Measurements from ENCODE around the gene PDXDC1.
"Not testable (repeated sequence)": the region's sequence is repeated elsewhere in the genome, so short reads cannot be mapped to it uniquely, and the experiment has no call there.

Gene PDXDC1

DNA sequence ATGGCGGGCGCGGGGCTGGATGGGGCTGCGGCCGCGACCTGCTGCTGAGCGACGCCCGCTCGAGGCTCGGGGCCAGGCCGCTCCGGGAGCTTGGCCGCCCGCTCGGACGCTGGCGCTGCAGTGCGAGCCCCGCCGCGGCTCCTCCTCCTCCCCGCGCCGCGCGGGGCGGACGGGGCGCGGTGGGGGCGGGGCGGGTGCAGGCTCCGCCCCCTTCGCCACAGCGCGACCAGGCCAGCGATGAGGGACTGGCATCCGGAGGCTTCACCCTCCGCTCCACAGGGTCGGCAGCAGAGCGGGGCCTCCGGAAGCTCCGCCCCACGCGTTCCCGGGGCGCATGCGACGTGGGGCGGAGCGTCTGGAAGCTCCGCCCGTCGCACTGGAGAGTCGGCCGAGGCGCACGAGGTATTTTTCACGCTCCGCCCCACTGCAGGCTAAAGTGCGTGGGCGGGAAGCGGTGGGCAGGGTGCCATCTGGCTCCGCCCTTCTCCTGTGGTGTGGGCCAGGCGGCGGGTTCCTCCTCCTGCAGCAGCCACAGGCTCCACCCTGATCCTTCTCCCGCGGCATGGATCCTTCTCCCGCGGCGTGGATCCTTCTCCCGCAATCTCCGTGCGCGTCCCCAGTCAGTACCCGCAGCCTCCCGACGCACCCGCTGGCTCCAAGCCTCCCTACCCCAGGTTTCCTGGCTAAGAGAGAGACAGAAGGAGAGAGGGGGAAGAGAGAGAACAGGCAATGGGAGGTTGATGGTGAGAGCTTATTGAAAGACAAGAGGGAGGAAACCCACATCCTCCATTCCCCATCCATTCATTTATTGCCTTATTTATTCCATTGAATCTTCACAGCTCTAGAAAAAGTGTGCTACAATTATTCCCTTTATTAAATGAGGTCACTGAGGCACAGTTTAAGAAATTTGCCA, 180.1 kb downstream of the PDXDC1 start:
- peak; percentile 25 for DNase-seq (ENCODE audit: low read depth)
- not testable (repeated sequence) for H3K4me3 ChIP-seq (ENCODE audit: low read length)

GRCh38 chr16:15157644-15158043, 182.8 kb downstream of the PDXDC1 start:
- not testable (repeated sequence) for H3K4me3 ChIP-seq (ENCODE audit: low read length); DNase-seq (ENCODE audit: low read depth)

DNA sequence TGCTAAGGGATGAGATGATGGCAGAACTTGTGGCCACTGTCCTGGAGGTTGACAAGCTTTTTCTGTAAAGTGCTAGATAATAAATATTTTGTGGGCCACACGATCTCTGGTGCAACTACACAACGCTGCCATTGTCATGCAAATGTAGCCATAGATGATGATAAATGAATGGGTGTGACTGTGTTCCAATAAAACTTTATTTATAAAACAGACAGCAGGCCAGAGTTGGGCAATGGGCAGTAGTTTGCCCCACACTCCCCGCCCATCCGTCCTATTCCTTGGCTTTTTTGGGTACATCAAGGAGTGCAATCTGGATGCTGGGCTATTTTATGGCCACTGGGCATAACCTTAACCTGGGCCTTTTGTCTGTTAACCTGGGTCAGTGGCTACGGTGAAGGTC, 184.8 kb downstream of the PDXDC1 start:
- DNase-seq (ENCODE audit: low read depth); H3K4me3 ChIP-seq (ENCODE audit: low read length): not testable (repeated sequence)

DNA sequence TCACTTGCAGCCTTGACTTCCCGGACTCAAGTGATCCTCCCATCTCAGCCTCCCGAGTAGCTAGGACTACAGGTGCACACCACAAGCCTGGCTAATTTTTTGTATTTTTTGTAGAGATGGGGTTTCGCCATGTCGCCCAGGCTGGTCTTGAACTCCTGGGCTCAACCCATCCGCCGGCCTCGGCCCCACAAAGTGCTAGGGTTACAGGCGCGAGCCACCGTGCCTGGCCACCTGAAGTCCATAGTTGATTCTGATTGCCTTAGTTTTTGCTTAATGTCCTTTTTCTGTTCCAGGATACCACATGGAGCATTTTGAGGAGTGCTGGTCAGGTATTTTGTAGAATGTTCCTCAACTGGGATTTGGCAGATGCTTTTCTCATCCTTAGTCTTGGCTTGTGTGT, 185.7 kb downstream of the PDXDC1 start:
- not testable (repeated sequence) for H3K4me3 ChIP-seq (ENCODE audit: low read length); DNase-seq (ENCODE audit: low read depth)

- DNase-seq (ENCODE audit: low read depth) = not testable (repeated sequence)
Measured at GRCh38 chr16:15163055-15163454, 188.2 kb downstream of the PDXDC1 start.

DNA sequence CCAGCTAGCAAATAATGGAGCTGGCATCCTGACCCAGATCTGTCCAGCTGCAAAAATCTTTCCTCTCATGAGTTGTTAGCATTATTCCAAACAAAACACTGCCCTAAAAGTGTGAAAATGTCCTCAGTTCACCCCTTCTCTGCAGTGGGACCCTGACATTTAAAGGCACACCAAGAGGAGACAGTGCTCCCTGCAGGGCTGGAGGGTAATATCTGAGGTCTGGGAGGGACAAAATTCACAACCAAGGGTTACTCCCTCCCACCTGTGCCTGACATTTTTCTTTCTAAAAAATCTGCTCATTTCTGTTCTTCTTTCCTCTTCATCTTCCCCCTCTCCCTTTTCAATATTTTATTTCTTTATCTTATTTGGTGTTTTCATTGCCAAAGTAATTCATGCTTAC, 191.4 kb downstream of the PDXDC1 start:
- not testable (repeated sequence) for DNase-seq (ENCODE audit: low read depth); H3K4me3 ChIP-seq (ENCODE audit: low read length)

More at GRCh38 chr16:15163055-15163454, 188.2 kb downstream of the PDXDC1 start:
- not testable (repeated sequence) for H3K4me3 ChIP-seq (ENCODE audit: low read length)

- H3K4me3 ChIP-seq (ENCODE audit: low read length); DNase-seq (ENCODE audit: low read depth): not testable (repeated sequence)
Measured at GRCh38 chr16:15168303-15168702, 193.5 kb downstream of the PDXDC1 start.

DNA sequence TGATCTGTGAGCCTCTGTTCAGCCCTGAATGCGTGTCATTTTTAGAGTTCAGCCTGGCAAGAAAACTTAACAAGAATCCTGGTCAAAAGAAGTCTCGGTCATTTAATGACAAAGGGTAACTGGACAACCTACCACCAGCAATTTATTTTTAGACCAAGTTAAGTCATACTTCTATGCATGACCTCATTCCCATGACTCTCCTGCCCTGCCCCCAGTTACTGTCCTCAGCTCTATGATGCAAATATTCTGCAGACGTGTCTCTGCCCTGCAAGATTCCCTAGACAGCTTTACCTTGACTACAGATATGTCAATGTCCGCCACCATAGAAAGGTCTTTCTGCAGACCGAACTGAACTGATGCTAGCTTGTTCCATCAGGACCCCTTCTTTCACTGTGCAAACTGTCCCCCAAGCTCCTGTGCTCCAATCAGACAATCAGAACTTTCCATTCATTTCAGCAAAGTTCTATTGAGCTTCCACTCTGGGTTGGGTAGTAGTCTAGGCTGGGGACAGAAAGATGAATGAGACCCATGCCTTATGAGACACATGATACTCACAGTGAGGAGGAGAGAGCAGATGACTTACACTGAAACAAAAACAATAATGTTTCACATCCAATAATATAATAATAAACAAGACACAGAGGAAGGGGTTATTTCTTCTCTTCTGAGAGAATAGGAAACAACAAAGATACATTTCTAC, 194.3 kb downstream of the PDXDC1 start:
- H3K4me3 ChIP-seq (ENCODE audit: low read length); DNase-seq (ENCODE audit: low read depth): not testable (repeated sequence)

DNA sequence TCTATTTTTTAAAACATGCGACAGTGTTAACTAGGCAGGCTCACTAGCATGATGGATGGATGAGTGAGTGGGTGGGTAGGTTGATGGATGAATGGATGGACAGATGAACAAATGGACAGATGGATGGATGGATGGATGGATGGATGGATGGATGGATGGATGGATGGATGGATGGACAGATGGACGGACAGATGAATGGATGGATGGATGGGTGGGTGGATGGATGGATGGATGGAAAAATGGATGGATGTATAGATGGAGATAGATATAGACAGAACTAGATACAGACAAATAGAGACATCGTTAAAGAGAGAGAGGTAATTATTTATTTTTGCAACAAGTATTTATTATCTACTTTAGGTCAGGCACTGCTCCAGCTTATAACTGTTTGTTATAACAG, 205.1 kb downstream of the PDXDC1 start:
- H3K4me3 ChIP-seq (ENCODE audit: low read length); DNase-seq (ENCODE audit: low read depth): not testable (repeated sequence)

GRCh38 chr16:15180946-15181345, 206.1 kb downstream of the PDXDC1 start:
- not testable (repeated sequence) for H3K4me3 ChIP-seq (ENCODE audit: low read length); DNase-seq (ENCODE audit: low read depth)

DNA sequence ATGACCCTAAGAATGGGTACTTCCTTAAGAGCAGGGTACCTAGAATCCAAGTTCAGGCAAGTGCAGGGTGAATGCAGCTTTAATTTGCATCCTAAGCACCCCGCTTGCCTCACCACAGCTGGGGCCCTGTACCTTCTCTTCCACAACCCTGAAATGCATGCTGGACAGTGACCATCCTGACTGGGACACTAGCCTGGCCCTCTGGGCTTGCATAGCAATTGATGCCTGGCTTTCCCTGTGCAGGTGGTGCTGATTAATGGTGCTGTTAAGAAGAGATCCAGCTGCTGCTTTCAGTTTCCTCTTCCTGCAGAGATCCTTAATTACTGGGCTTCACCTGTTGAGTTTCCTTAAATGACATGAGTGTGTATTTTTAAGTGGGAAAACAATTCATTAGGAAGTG, 209.2 kb downstream of the PDXDC1 start:
- H3K4me3 ChIP-seq (ENCODE audit: low read length); DNase-seq (ENCODE audit: low read depth): not testable (repeated sequence)
